Right kidney (tissue), 1 donor: ENCODE data around the gene MCF2.

ENCODE experiments used
- DNase-seq: peaks from one replicate; pipeline ENCODE4 v3.0.0-alpha.2; 2016

The MCF2 gene

DNA sequence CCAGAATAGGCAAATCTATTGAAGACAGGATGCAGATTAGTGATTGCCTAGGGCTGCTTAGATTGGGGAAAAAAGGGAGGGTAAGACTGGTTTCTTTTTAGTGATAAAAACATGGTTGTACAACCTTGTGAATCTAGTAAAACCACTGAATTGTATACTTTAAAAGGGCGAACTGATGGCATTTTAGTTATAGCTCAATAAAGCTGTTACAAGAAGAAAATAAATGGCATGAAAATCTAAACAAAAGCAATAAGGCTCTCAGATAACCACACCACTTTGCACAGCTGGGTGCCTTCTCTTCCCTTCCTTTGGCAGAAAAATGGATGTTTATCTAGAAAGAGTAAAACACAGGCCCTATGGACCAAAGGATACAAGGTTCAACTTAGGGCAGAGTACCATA lies 107.9 kb downstream of the MCF2 start:
- no peak for DNase-seq

DNA sequence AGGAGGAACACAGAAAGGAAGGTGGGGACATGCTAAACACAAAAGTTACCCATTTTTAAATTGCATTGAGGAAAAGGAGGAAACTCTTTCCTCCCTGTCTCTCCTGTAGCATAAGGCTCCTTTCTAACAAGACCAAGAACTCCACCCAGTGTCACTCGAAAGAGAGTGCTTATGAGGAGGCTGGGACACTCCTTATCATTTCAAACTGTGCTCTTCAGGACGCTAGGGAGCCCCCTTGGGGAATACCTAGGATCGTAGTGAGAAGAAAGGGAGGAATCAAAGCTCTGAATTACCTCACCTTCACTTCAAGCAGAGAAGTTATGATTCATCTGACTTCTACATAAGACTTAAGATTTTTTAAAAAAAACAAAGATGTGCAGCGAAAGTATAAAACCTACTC lies 111.9 kb downstream of the MCF2 start:
- no peak for DNase-seq

DNA sequence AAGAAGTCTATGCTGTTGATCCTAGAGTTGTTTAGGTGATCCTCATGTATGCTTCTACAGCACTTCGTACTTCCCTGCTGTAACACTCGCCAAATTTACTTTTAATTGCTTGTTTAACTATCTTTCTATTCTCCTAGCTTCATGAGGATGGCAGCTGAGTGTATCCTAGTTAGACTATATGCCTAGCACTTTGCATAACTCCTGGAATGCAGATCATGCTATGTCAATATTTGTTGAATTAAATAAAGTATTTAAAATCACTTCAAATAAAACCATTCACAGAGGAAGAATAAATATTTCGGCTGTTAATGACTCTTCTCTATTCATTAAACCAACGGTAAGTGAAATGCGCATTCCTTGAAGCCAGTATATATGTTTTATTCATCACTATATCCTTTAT lies 122.4 kb downstream of the MCF2 start:
- no peak for DNase-seq

DNA sequence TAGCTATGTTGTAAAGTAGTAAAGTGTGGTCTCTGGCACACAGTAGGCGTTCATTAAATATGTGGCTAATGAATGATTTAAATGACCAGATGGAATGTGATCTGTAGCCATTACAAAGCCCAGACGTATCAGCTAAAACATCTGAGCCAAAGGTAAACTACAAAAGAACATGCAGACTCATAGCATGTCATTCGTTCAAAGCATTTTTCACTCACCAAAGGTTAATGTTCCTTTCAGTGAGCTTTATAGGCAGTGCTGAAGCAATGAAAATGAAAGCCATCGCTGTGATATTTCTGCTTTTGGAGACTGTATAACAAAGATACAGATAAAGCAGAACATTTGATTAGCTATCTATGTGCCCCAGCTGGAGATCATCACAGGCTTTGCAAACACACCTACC lies 126.9 kb downstream of the MCF2 start:
- DNase-seq: no peak

DNA sequence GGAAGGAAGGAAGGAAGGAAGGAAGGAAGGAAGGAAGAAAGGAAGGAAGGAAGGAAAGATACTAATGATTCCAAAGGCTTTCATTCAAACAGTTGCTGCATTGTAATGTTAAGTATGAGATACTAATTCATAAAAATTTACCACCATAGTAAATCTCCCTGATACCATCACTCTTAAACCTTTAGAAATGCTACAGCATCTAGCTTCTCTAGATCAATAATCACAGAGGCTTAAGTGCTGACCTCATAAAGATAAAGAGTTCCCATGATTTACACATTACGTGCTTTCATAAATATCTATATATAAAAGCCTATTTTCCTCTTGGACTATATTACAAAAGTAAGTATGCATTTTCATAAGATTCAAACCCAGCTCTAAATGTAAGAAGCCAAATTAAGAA lies 141.0 kb downstream of the MCF2 start:
- DNase-seq: no peak

DNA sequence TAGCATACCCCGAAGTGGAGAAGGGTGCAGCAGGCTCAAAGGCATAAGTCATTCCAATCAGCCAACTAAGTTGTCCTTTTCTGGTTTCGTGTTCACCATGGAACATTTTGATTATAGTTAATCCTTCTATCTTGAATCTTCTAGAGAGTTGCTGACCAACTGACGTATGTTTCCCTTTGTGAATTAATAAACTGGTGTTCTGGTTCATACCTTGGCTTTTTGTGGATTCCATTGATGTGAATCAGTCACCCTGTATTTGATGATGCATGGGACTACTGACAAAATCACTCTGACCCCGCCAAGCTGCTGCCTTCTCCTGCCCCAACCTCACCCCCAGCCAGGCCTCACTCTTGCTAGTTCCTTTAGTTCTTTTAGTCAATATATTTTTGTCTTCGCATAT lies 144.7 kb downstream of the MCF2 start:
- DNase-seq: no peak

DNA sequence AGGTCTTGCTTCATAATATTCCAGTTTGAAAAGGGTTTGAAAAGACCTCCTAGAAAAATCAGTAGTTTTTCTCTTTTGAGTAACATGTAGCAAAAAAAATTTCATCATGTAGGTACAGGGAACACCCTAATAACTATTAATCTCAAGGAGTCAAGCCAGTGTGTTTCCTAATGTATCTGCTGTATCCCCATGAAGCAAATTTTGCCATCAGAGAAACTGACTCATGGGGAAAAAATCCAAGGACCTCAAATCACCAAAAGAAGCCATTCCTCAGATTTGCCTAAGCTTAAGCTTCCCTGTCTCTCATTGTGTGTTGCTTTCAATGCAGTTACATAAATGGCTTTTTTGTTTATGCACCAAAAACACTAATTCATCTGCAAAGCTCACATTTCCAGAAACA lies 147.7 kb downstream of the MCF2 start:
- no peak for DNase-seq

DNA sequence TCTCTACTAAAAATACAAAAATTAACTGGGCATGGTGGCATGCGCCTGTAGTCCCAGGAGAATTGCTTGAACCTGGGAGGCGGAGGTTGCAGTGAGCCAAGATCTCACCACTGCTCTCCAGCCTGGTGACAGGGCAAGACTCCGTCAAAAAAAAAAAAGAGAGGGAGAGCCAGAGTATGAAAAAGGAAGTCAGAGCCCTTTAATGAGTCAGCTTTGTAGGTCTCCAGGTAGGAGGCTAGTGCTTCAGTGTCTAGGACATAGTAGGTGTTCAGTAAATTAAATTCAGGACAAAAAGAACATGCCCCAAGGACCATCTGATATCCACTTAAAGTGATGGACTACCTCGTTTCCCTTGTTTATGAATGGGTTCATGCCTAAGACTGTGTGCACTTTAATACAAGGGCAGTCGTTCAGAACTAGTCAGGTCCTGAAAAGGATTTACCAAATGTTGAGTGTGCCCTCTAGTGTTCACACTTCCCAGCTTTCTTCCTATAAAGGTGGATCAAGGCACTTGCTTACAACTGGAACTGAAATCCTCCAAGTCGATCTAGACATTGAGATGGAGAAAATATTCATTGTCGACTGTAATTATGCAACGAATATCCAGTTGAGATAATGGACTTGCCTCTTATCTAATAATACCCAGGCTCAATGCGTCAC lies 148.5 kb downstream of the MCF2 start:
- DNase-seq: peak; percentile 2

DNA sequence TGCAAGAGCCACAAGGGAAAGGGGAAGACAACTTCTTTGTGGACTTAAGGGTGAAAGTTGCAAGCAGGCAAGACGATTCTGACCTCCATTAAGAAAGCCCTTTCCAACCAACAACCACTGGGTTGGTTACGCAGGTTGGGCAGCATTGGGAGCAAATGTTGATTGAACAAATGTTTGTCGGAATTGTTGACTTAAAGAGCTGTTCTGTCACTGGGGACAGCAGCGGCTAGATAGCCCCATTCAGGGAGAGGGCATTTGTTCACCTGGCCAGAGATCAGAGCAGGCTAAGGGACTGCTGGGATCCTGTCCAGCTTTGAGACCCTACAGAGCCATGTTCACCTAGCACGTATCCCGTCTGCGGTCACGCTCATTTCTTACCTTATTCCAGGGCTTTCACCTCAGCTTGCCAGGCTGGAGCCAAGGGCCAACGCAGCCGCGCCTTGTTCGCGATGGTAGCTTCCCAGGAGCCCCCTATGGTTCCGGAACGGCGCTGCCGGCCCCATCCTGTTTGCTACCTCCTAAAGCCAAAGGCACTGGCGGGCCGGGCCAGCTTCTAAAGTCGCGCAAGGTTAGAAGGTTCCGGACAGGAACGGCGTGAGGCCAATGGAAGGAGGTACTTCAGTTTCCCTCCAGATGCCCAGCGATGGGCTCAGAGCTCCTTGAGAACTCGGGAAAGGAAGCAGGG lies 152.8 kb downstream of the MCF2 start:
- no peak for DNase-seq

DNA sequence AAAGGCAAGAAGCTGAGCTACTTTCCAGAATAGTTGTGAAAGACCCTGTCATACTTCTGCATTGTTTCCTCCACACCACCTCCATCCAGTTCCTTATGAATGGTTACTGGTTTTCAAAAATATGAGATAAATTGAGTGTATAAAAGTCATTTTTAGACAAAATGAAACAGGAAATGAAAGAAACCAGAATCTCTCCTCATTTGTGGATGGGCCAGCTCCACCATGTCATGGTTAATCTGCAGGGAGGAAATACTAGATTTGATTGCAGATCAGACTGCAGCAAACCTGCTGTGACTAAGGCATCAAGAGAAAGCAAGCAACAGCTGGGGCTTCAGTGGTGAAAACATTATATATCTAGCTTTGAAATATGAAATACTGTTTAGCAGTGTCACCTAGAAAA lies 153.6 kb downstream of the MCF2 start:
- no peak for DNase-seq

DNA sequence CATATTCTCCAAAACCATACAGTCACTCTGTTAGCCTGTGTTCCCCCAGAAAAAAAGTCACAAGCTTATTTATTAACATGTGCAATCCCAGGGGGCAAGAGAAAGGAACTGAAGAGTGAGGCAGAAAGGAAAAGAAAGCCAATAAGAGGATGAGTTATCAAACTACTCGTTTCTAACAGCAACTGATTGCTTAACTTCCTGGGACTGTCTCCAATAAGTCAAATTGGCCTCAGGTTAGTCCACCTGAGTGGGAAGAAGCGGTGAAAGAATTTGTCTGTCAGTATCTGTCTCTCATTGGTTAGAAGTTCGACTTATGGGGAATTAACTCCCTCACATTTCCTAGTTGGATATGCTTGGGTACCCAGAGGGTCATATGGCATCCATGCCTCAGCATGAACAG lies 163.4 kb downstream of the MCF2 start:
- DNase-seq: no peak

DNA sequence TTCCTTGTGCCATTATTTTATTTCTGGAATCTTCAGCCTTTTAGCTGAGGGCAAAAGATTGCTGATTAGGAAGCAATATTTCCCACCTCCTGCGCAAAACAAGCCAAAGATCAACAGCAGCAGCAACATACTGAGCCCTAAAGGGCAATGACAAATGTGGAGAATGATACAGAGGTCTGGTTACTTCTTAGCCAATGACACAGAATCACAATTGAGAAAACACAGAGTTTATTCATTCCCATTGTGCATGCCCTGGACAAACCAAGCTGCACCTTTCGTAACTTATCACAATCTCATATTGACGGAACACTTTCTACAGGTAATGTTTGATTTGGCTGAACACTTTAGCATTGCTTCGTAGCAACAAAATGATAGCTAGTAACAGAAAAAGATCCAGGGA lies 164.0 kb downstream of the MCF2 start:
- no peak for DNase-seq

DNA sequence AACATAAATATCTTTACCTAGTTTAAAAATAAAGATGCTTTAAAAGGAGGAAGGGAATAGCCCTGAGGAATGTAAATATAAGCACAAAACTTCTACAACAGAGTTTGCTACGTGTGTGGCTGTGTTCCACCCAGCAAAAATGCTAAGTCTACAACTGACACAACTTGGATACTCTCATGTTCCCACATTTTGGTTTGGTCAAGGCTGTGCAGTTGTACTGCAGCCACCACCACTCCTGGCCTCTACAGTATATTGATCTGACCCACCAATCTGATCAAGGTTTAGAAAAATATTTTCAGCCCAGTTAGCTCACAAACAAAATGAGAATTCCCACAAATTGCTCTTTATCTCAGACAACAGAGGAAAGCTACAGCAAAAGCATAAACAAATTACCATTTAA lies 165.3 kb downstream of the MCF2 start:
- DNase-seq: no peak

DNA sequence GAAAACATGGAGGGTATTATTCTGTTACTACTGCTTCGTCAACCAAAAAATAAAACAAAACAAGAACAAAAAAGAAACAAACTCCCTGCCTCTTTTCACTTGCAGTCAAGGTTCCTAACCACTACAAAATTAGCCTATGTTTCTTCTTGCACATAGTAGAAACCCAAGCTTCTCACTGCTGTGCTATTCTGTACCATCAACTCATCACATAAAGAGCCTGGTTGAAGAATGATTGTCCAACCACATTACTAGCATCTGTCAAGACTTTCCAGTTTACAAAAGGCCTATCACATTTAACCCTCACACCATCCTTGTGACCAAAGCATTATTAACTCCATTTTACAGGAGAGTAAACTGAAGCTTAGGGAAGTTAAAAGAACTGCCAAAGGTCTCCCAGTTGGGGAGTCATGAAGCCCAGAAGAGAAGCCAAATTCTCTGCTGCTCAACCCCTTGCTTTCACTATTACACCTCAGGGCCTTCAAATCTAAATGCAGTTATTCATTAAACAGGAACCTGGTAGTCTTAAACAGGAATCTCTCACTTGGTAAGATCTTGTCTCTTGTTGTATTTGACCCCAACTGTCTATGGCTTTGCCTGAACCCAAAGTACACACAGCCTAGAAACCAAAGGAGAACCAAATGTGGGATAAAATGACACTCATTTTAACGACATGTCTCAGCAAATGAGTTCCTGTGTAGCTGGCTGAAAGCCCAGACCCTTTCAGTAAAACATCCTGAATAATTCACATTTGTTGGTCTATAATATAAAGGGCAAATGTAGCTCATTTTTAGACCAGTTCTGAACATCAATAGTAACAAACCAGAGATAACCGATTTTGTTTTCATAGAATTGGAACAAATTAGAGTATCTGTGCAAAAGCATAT lies 168.8 kb downstream of the MCF2 start:
- DNase-seq: no peak

DNA sequence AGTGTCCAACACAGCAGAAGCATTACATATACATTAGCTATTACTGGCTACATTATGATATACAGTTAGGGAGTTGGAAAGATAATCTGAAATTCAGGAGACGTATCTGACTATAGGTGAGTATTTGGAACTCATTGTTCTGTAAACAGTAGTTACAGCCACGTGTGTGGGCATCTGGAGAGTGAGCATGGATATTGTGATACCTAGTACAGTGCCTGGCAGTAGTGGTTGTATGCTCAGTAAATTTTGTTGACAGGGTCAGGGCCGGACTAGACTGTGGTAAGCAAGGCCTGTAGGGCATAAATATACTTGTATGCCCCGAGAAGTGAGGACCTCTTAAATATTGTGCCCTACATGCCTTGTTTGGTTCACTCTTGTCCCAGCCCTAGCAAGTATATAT lies 174.5 kb downstream of the MCF2 start:
- DNase-seq: no peak

DNA sequence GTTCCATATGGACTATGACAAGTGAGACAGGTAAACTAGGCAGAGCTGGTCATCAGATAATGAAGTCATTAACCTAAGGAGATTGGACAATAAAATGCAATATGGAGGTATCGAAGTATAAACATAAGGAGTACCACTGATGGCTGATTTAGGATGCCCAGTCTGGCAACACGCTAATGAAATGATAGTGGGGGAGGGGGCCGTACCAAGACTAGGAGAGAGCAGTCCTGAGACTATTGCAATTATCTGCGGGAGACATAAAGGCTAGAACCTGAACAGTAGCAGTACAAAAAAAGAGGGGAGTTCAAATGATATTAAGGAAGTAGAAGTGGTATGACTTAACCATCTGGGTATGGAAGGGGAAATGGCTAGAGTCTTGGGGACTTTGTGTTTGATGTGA lies 175.1 kb downstream of the MCF2 start:
- DNase-seq: no peak
